GM12801 (cell line): ENCODE measurements around the gene GCN1.

Experiments
- TF ChIP-seq, protein P1 (sequence below): IDR thresholded peaks from one replicate; pipeline ENCODE4 v1.5.1; 2011; ENCODE audit warnings: control low read depth; ENCODE audit not compliant: insufficient read length; ENCODE audit errors: extremely low read depth

The GCN1 gene

DNA sequence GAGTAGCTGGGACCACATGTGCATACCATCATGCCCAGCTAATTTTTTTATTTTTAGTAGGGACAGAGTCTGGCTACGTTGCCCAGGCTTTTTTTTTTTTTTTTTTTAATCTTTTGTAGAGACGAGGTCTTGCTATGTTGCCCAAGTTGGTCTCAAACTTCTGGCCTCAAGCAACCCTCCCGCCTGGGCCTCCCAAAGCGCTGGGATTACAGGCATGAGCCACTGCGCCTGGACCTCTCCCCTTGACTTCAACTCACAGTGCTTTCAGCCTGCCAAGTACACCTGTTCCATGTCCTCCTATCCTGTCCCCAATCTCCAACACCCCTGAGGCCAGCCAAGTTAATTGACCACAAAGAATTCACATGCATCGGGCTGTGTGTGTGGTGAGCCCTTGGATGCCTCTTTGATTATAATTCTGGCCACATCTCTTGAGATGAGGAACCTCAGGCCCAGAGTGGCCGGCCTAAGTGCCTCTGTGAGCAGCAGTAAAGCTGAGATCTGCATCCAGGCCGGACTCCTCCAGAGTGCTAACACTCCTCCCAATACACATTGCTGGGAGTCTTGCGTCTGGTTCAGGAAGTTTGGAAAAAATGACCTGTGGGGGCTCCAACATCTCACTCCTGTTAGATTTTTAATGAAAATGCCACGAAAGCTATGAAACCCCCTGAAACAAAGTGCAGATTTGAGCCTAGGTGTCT is 84.8 kb downstream of the GCN1 start:
- TF ChIP-seq, protein P1, sequence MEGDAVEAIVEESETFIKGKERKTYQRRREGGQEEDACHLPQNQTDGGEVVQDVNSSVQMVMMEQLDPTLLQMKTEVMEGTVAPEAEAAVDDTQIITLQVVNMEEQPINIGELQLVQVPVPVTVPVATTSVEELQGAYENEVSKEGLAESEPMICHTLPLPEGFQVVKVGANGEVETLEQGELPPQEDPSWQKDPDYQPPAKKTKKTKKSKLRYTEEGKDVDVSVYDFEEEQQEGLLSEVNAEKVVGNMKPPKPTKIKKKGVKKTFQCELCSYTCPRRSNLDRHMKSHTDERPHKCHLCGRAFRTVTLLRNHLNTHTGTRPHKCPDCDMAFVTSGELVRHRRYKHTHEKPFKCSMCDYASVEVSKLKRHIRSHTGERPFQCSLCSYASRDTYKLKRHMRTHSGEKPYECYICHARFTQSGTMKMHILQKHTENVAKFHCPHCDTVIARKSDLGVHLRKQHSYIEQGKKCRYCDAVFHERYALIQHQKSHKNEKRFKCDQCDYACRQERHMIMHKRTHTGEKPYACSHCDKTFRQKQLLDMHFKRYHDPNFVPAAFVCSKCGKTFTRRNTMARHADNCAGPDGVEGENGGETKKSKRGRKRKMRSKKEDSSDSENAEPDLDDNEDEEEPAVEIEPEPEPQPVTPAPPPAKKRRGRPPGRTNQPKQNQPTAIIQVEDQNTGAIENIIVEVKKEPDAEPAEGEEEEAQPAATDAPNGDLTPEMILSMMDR: no peak

DNA sequence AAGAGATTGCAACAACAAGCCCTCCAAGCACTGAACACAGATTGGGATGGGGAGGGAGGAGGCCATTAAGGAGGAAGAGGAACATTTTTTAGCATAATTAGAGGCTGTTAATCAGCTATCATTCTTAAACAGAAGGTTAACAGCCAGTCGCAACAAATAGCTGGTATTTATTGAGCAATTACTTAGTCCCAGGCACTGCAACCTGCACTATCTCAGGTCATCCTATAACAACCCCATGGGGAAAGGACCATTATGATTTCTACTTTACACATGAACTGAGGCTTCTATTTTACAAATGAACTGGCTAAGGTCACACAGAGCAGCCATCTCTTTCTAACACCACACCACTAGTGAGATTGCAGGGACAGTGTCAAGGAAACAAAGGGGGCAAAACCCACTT is 88.4 kb downstream of the GCN1 start:
- TF ChIP-seq, protein P1: no peak

DNA sequence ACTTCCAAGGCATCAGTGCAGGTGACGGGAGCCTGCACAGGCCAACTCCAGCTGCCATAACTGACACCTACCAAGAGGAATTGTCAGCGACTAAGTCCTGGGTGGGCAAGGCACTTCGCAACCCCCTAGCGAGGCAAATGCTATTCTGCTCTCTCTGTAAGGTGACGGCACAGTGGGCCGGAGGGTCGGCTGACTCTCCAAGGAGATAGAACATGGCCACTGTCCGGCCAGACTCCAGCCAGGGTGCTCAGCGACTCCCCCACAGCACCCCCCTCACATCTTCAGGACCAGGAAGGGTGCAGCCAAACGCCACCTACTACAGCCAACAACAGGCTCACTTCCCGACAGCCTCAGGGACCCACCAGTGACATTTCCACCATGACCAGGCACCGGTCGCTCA is 91.1 kb downstream of the GCN1 start:
- TF ChIP-seq, protein P1: no peak

DNA sequence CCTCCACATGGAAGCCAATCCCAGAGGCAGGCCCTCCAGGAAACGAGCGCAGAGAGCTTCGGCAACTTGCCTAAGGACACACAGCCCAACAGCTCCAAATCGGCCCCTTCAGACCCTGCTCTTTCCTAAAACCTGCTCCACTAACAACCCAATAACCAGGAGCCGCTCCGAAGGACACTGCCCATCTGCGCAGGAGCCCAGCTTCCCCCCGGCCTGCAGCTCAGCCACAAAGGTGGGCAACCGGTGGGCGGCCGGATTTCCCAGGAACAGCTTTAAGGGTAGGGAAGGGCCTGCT is 91.5 kb downstream of the GCN1 start:
- TF ChIP-seq, protein P1: no peak

DNA sequence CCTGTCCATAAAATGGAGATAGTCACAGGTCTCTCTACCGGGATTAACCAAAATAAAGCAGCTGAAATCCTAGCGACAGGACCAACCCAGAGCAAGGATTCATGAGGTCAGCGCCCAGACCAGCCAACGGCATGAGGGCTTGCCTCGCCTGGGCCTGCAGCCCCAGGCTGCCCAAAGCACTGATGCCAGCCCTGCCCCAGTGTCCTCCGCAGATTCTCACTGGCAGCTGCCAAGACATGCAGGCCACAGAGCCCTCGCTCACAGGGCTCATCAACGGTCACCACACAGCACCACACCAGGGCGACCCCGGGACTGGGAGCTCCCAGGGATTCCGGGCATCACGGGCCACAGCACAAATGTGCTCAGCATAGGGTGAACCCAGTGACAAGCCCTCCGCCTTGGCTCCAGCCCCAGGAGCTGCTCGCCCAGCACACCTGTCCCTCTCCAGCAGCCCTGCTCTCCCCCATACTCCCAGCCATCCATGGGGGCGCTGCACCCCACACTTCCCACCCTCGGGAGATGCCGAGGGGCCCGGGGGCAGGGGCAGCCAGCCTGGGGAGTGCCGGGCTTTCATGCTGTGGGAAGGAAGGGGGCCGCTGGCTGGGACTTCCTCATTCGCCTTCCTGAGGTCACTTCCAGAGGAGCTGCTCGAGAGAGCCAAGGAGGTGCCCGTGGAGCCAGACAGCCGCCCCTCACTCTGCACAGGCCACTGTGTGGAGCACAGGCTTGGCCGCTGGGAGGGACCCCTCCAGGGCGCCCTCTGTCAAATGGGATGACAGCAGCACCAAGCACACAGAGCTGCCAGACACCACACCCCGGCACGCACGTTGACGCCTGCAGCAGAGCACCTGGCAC is 92.1 kb downstream of the GCN1 start:
- TF ChIP-seq, protein P1: no peak

DNA sequence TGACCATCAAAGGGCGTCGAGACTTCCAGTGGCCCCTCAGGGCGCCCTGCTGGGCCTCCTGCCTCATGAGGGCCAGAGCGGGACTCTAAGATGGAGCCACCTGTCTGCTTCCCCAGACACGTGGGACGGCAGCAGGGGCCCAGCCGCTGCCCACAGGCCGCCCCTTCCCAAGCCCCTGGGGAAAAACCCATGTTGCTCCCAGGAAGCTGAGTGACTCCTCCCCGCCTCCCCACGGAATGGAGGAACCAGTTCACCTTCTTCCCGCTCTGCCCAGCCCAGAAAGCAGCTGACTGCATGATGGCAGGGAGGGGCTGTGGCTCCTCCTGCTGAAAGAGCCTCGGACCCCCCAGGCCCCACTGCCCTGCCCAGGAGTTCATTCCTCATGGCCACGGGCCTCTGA is 92.9 kb downstream of the GCN1 start:
- TF ChIP-seq, protein P1: no peak

DNA sequence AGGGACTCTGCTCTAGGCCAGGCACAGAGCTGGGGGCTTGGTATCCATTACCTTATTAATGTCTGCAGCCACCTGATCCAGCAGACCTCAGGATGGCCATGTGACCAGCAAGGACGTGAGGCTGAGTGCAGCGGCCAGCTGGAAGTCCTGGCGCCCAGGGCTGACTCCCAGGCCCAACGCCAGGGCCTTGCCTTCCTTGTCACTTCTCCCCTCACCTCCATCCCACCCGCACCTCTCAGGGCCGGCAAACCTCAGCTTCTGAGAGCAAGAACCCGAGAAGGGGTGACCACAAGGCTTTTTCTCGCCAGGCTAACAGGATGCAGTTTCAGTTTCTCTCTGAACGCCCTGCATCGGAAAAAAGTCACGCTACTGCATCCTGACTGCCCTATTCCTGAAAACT is 93.3 kb downstream of the GCN1 start:
- TF ChIP-seq, protein P1: no peak
